HG03095 (cell line): ENCODE results near the gene KRTAP5-2.

Experiments used
- ATAC-seq: cut with Tn5 transposase; IDR thresholded peaks from one replicate; pipeline ENCODE4 v1.9.1; 2021; ENCODE audit warnings: moderate library complexity; ENCODE audit not compliant: unreplicated experiment

Gene KRTAP5-2

DNA sequence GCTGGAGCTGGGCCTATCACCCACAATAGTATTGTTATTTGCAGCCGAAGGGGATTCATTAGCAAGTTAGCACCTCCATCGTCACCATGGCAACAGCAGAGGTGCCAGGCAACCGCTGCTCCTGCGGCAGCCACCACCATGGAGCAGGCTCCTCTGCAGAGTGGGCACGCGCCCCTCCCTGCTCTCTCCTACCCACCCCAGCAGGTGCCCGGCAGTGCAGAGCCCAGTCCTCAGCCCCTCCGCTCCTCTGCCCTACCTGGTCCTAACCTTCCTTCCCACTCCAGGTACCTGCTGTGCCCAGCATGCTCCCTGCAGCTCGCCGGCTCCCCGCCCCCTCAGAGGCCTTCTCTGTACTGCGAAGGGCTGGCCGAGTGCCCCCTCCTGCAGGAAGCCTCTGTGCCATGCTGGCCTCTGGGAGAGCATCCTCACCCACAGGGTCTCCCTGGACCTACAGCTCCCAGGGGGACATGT, 29.6 kb downstream of the KRTAP5-2 start:
- no peak for ATAC-seq

DNA sequence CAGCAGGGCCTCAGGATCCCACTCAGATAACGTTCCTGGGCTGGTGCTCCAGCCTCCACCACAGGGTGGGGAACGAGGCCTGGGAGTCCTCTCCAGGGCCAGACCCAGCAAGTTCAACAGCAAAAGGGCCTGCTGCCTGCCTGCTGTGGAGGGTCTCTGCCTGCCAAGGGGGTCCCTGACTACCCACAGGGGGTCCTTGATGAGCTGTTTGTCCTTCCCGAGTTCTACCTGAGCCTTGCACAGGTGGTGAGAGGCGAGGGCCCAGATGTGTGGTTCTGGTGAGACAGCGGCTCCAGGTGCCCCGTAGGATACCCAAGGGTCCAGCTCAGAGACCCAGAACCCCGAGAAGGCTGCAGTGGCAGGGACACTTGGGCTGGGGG, 30.4 kb downstream of the KRTAP5-2 start:
- no peak for ATAC-seq

- no peak for ATAC-seq
These were observed 30.9 kb downstream of the KRTAP5-2 start for GRCh38 chr11:1567052-1567720.

- no peak for ATAC-seq
These were observed 31.6 kb downstream of the KRTAP5-2 start for GRCh38 chr11:1566381-1567051.

- ATAC-seq: no peak
These were observed 32.2 kb downstream of the KRTAP5-2 start for GRCh38 chr11:1565904-1566247.

GRCh38 chr11:1565173-1565903, 32.8 kb downstream of the KRTAP5-2 start:
- no peak for ATAC-seq

DNA sequence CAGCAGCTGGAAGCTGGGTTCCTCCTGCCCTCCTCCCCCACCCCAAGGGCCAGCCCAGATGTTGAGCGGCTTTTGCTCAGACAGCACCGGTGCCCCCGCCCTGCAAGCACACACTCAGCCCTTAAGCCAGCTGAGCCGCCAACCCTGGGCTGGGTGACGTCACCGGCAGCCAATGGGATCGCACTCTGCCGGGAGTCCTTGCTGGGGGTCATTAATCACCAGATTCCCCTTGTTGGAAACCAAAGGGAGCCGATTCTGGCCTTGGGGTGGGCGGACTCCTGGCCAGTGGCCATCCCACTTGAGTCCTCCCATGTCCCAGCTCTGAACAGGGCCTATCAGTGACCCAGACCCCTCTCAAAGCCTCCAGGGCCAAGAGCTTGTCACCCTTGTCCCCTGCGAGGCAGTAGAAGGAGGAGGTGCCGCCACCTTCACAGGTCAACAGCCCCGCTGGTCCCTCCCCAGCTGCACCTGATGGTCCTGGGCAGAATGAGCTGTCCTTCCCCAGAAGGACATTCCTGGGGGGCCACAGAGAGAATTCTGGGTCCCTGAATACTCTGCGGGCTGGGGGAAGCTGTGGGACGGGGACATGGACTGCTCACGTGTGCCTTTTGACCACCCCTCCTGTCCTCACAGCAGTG, 33.4 kb downstream of the KRTAP5-2 start:
- no peak for ATAC-seq

DNA sequence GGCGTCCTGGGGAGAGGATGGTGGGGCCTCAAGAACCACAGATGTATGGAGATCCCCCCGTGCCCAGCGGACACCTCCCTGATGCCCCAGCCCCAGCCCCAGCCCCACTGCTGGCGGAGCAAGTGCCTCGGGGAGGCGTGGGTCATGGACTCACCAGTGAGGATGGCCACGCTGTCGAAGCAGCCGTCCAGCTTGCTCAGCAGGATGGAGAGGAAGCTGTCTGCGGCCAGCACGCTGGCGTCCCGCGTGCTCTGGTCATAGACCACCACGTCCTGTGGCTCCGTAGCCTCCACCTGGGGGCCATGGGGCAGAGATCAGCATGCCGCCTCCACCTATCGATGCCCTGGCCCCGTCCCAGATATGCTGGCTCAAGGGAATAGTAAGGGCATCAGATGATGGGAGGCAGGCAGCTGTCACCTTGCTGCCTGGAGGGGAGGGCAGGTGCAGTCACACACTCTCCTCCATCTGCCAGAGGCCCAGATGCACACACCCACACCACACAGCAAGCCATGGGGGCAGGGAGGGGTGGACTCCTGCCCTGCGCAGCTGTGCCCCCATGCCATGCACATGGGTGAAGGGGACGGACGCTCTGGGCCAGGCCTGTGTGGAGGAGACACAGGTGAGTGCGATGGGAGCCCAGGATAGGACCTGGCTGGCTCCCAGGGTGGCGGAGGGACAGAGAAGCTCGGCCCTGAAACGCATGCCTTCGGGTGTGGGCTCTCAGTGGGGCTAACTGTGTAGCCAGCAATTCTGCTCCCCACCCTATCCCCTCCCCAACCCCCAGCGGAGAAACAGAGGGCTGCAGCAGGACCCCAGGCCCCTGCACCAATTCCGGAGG, 34.2 kb downstream of the KRTAP5-2 start:
- ATAC-seq: no peak

GRCh38 chr11:1563149-1563638, 34.9 kb downstream of the KRTAP5-2 start:
- no peak for ATAC-seq

GRCh38 chr11:1562469-1563148, 35.5 kb downstream of the KRTAP5-2 start:
- no peak for ATAC-seq

DNA sequence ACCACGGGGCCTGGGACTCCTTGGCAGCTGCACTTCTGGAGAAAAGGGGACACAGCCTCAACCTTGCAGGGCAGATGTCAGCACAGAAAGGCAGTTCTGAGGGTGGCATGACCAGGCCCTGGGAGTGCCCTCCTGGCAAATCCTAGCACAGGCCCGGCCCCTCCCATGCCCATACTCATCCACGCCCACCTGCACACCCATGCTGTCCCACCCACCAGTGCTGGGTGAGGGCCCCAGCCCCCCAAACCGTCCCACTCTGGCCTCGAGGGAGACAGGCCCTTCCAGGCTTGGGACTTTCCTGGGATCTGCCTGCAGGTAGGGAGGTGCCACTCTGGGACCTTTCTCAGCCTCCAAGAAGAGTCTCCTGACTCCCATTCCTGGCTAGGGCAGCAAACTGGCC, 36.1 kb downstream of the KRTAP5-2 start:
- no peak for ATAC-seq

DNA sequence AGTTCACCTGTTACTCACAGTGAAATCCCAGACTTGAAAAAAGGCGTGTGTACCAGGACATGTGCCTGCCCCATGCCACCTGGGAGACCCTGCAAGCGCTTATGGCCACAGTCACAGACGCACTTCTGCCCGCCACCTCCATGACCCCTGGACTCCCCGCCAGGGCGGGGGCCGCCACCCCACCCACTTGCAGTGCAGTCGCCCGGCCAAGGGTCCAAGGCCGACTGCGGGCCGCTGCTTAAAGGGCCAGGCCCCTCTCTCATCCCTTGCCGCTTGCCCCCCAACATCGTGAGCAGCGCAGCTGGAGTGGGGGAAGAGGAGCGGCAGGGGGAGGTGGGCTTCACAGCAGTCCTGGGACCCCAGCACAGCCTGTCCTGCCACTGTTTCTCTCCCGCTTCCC, 36.8 kb downstream of the KRTAP5-2 start:
- no peak for ATAC-seq

- ATAC-seq: no peak
These were observed 37.3 kb downstream of the KRTAP5-2 start for GRCh38 chr11:1560649-1561251.

- ATAC-seq: no peak
These were observed 38.0 kb downstream of the KRTAP5-2 start for GRCh38 chr11:1560002-1560648.

- ATAC-seq: no peak
These were observed 38.8 kb downstream of the KRTAP5-2 start for GRCh38 chr11:1559111-1559951.

DNA sequence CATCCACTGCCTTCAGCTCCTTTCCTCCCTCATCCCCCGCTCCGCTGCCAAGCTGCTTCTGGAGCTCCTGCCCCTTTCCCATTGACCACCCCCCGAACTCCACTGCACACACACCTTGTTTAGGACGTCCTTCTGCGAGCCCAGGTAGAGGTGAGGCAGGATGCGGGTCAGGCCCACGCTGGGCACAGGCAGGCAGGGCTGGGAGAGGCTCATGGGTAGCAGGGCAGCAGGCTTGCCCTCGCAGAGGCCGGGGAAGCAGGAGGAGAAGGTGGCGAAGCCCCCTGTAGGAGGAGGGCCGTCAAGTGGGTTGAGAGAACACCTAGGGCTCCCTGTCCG, 39.4 kb downstream of the KRTAP5-2 start:
- ATAC-seq: no peak

- no peak for ATAC-seq
These were observed 40.0 kb downstream of the KRTAP5-2 start for GRCh38 chr11:1557904-1558774.
